GM18511 (cell line): Measurements from ENCODE around the gene EPHA1.
"Not testable (repeated sequence)": the region's sequence is repeated elsewhere in the genome, so short reads cannot be mapped to it uniquely, and the experiment has no call there.

Experiments used
- ATAC-seq: cut with Tn5 transposase; IDR thresholded peaks from one replicate; pipeline ENCODE4 v1.9.1; 2021; ENCODE audit warnings: mild to moderate bottlenecking, moderate library complexity; ENCODE audit not compliant: unreplicated experiment

Gene EPHA1

GRCh38 chr7:143405173-143406001 lies 3.3 kb downstream of the EPHA1 start:
- ATAC-seq: no peak

- not testable (repeated sequence) for ATAC-seq
These were observed 6.4 kb downstream of the EPHA1 start for GRCh38 chr7:143402233-143402632.

GRCh38 chr7:143401265-143401664 lies 7.4 kb downstream of the EPHA1 start:
- no peak for ATAC-seq

- ATAC-seq: no peak
These were observed 9.0 kb downstream of the EPHA1 start for GRCh38 chr7:143399642-143400041.

- no peak for ATAC-seq
These were observed 9.5 kb downstream of the EPHA1 start for GRCh38 chr7:143399151-143399550.

- no peak for ATAC-seq
These were observed 10.0 kb downstream of the EPHA1 start for GRCh38 chr7:143398616-143399015.

GRCh38 chr7:143397710-143398530 lies 10.7 kb downstream of the EPHA1 start:
- no peak for ATAC-seq

- ATAC-seq: no peak
These were observed 11.8 kb downstream of the EPHA1 start for GRCh38 chr7:143396625-143397556.

- no peak for ATAC-seq
These were observed 12.5 kb downstream of the EPHA1 start for GRCh38 chr7:143396182-143396581.

- ATAC-seq: peak; percentile 48
These were observed 13.2 kb downstream of the EPHA1 start for GRCh38 chr7:143395187-143396149.

GRCh38 chr7:143394777-143395176 lies 13.9 kb downstream of the EPHA1 start:
- ATAC-seq: no peak

- ATAC-seq: no peak
These were observed 14.6 kb downstream of the EPHA1 start for GRCh38 chr7:143394068-143394467.

- ATAC-seq: no peak
These were observed 15.2 kb downstream of the EPHA1 start for GRCh38 chr7:143393267-143394041.

- no peak for ATAC-seq
These were observed 15.8 kb downstream of the EPHA1 start for GRCh38 chr7:143392875-143393266.

- not testable (repeated sequence) for ATAC-seq
These were observed 16.2 kb downstream of the EPHA1 start for GRCh38 chr7:143392427-143392826.

- no peak for ATAC-seq
These were observed 16.9 kb downstream of the EPHA1 start for GRCh38 chr7:143391462-143392404.

- no peak for ATAC-seq
These were observed 17.8 kb downstream of the EPHA1 start for GRCh38 chr7:143390773-143391317.
